Measurements from ENCODE around the gene PADI3. TPM values are rescaled to one million over a fixed set of nuclear protein-coding genes. Genes with fewer than 3 reads are reported as not detected.

Gene PADI3
- polyA plus RNA-seq, 1 donor (not counting 4 experiments of a cell fraction or from before 2014, with no cell fraction given), result 6.1 TPM

DNA sequence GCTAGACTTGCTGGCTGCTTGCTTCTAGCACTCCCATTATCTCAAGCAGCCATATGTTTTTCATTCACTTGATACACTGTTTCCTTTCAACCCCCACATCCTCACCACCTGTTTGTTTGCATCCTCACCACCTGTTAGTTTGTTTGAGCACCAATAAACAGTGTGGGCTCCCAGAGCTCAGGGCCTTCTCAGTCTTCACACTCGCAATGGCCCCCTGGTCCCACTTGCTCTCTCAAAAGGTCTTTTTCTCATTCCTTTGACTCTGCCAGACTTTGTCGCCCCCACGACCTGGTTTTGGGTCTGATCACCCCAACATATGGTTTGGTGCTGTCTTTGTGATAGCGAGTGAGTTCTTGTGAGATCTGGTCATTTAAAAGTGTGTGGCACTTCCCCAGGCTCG, 52.9 kb downstream of the PADI3 start:
- H3K27ac ChIP-seq (ENCODE audit: control insufficient read depth, insufficient read depth, low read length), result no peak overlapping the region
- H4K20me1 ChIP-seq (ENCODE audit: control insufficient read depth, extremely low read depth, insufficient read depth, low read length), result no peaks in the 10 kb centered on the region
- TF ChIP-seq EZH2 (IDR thresholded peaks at IDR 0.05; ENCODE audit: low read length), result no peak
- H3K36me3 ChIP-seq (ENCODE audit: control insufficient read depth in 2 of 2, extremely low read depth in 1 of 2, insufficient read depth in 2 of 2, low read length in 2 of 2), result no peaks in the 10 kb centered on the region
- H3K4me1 ChIP-seq (ENCODE audit: control insufficient read depth, extremely low read depth, insufficient read depth, low read length), result peaks cover 34% of the 10 kb centered on the region
- no peak overlapping the region for H3K4me2 ChIP-seq (ENCODE audit: control insufficient read depth, extremely low read depth, insufficient read depth, low read depth, low read length)
- dilution Hi-C loops (cut with MboI; ENCODE audit: extremely low pct_ligation_motif_present, low sequenced_read_pairs), result no loop called here
- H3K9ac ChIP-seq (ENCODE audit: control insufficient read depth, extremely low read depth, insufficient read depth, low read length), result no peak overlapping the region
- FAIRE-seq (no peak), DNase-seq (ENCODE audit: low read depth, low spot score) (no peak)
- no peaks in the 10 kb centered on the region for H3K79me2 ChIP-seq (ENCODE audit: control insufficient read depth, insufficient read depth, low read length)
- H2AFZ ChIP-seq (ENCODE audit: control insufficient read depth, low read length), result no peak overlapping the region
- peaks cover 12% of the 10 kb centered on the region for H3K9me3 ChIP-seq (ENCODE audit: control insufficient read depth, low read depth, low read length)
- H3K4me3 ChIP-seq (ENCODE audit: control insufficient read depth in 2 of 3, extremely low read depth in 1 of 3, insufficient read depth in 2 of 3, low read depth in 1 of 3, low read length in 3 of 3), result no peak overlapping the region
- no peaks in the 10 kb centered on the region for H3K27me3 ChIP-seq (ENCODE audit: control insufficient read depth, extremely low read depth, insufficient read depth, low read length)
- H3K9me1 ChIP-seq (ENCODE audit: control insufficient read depth, extremely low read depth, insufficient read depth, low read length), result no peaks in the 10 kb centered on the region

DNA sequence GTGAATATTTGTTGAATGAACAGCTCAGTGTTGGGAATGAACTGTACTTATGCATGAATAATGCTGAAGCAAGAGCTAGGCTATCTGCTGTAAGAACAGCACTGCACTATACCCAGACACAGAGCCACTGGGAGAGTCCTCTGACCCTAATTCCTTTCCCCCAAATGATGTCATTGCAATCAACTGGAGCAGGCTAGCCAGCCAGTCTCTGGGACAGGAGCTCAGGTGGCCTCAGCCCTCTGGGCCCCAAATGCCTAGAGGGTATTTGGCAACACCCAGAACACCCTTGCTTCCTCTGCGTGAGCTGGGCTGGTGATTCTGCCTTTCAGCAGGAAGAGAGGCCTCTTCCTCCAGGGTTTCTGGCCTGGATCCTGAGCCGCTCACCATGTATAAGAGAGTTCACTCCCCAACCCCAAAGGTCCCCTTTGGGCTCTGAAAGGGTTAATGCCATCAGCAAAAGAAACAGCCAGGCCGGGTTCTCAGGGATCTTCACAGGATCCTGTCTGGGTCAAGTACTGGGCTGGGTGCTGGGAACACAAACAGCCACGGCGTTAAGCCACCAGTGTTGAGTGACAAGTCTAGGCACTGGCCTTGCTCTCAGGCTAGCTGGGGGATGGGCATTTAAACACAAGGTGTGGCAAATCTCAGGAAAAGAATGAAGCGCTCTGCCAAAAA, 55.4 kb downstream of the PADI3 start:
- Histone ChIP-seq H3K27me3 (ENCODE audit: control insufficient read depth, extremely low read depth, insufficient read depth, low read length) (no peaks in the 10 kb centered on the region), H3K4me2 (ENCODE audit: control insufficient read depth, extremely low read depth, insufficient read depth, low read depth, low read length) (peak overlapping the region; percentile 11), H3K9ac (ENCODE audit: control insufficient read depth, extremely low read depth, insufficient read depth, low read length) (no peak overlapping the region), H3K4me3 (ENCODE audit: control insufficient read depth in 2 of 3, extremely low read depth in 1 of 3, insufficient read depth in 2 of 3, low read depth in 1 of 3, low read length in 3 of 3) (no peak overlapping the region), H3K4me1 (ENCODE audit: control insufficient read depth, extremely low read depth, insufficient read depth, low read length) (peaks cover 16% of the 10 kb centered on the region), H3K9me1 (ENCODE audit: control insufficient read depth, extremely low read depth, insufficient read depth, low read length) (no peaks in the 10 kb centered on the region), H2AFZ (ENCODE audit: control insufficient read depth, low read length) (no peak overlapping the region), H4K20me1 (ENCODE audit: control insufficient read depth, extremely low read depth, insufficient read depth, low read length) (no peaks in the 10 kb centered on the region), H3K79me2 (ENCODE audit: control insufficient read depth, insufficient read depth, low read length) (no peaks in the 10 kb centered on the region), H3K36me3 (ENCODE audit: control insufficient read depth in 2 of 2, extremely low read depth in 1 of 2, insufficient read depth in 2 of 2, low read length in 2 of 2) (no peaks in the 10 kb centered on the region), H3K9me3 (ENCODE audit: control insufficient read depth, low read depth, low read length) (peaks cover 12% of the 10 kb centered on the region), H3K27ac (ENCODE audit: control insufficient read depth, insufficient read depth, low read length) (no peak overlapping the region)
- dilution Hi-C loops (cut with MboI; ENCODE audit: extremely low pct_ligation_motif_present, low sequenced_read_pairs), result no loop called here
- no peak for DNase-seq (ENCODE audit: low read depth, low spot score)
- no peak for TF ChIP-seq EZH2 (IDR thresholded peaks at IDR 0.05; ENCODE audit: low read length)
- TF ChIP-seq, protein P1, sequence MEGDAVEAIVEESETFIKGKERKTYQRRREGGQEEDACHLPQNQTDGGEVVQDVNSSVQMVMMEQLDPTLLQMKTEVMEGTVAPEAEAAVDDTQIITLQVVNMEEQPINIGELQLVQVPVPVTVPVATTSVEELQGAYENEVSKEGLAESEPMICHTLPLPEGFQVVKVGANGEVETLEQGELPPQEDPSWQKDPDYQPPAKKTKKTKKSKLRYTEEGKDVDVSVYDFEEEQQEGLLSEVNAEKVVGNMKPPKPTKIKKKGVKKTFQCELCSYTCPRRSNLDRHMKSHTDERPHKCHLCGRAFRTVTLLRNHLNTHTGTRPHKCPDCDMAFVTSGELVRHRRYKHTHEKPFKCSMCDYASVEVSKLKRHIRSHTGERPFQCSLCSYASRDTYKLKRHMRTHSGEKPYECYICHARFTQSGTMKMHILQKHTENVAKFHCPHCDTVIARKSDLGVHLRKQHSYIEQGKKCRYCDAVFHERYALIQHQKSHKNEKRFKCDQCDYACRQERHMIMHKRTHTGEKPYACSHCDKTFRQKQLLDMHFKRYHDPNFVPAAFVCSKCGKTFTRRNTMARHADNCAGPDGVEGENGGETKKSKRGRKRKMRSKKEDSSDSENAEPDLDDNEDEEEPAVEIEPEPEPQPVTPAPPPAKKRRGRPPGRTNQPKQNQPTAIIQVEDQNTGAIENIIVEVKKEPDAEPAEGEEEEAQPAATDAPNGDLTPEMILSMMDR (optimal IDR thresholded peaks at IDR 0.05 in 1 of 3, IDR thresholded peaks at IDR 0.05 in 1 of 3, conservative IDR thresholded peaks at IDR 0.05 in 1 of 3; ENCODE audit: extremely low read depth in 1 of 3, insufficient read depth in 2 of 3, low read length in 3 of 3), result no peak
- FAIRE-seq, result peak; percentile 75

DNA sequence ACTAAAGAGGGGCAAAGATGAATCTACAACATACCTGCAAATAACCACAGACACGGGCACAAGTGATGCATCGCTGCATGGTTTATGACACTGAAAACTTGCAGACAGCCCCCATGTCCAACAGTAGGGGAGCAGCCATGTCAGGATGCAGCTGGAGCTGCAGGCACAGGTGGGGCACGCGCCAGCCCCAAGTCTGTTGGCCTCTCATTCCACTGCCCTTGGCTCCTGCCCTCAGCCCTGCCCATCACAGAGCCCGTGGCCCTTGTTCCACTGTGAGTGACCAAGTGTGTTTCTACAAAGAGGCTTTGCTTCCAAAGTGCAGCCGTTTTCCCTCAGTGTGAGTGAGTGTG, 55.9 kb downstream of the PADI3 start:
- no peaks in the 10 kb centered on the region for H3K9me1 ChIP-seq (ENCODE audit: control insufficient read depth, extremely low read depth, insufficient read depth, low read length)
- H3K79me2 ChIP-seq (ENCODE audit: control insufficient read depth, insufficient read depth, low read length), result no peaks in the 10 kb centered on the region
- peaks cover 12% of the 10 kb centered on the region for H3K9me3 ChIP-seq (ENCODE audit: control insufficient read depth, low read depth, low read length)
- H3K27me3 ChIP-seq (ENCODE audit: control insufficient read depth, extremely low read depth, insufficient read depth, low read length), result no peaks in the 10 kb centered on the region
- H3K9ac ChIP-seq (ENCODE audit: control insufficient read depth, extremely low read depth, insufficient read depth, low read length), result no peak overlapping the region
- no peaks in the 10 kb centered on the region for H3K36me3 ChIP-seq (ENCODE audit: control insufficient read depth in 2 of 2, extremely low read depth in 1 of 2, insufficient read depth in 2 of 2, low read length in 2 of 2)
- DNase-seq (ENCODE audit: low read depth, low spot score) (no peak), FAIRE-seq (no peak)
- no peak for TF ChIP-seq EZH2 (IDR thresholded peaks at IDR 0.05; ENCODE audit: low read length)
- TF ChIP-seq, protein P1 (optimal IDR thresholded peaks at IDR 0.05 in 1 of 3, IDR thresholded peaks at IDR 0.05 in 1 of 3, conservative IDR thresholded peaks at IDR 0.05 in 1 of 3; ENCODE audit: extremely low read depth in 1 of 3, insufficient read depth in 2 of 3, low read length in 3 of 3), result no peak
- no peaks in the 10 kb centered on the region for H4K20me1 ChIP-seq (ENCODE audit: control insufficient read depth, extremely low read depth, insufficient read depth, low read length)
- no peak overlapping the region for H3K4me3 ChIP-seq (ENCODE audit: control insufficient read depth in 2 of 3, extremely low read depth in 1 of 3, insufficient read depth in 2 of 3, low read depth in 1 of 3, low read length in 3 of 3)
- peaks cover 22% of the 10 kb centered on the region for H3K4me1 ChIP-seq (ENCODE audit: control insufficient read depth, extremely low read depth, insufficient read depth, low read length)
- no peak overlapping the region for H3K27ac ChIP-seq (ENCODE audit: control insufficient read depth, insufficient read depth, low read length)
- H2AFZ ChIP-seq (ENCODE audit: control insufficient read depth, low read length), result no peak overlapping the region
- H3K4me2 ChIP-seq (ENCODE audit: control insufficient read depth, extremely low read depth, insufficient read depth, low read depth, low read length), result peak overlapping the region; percentile 11
- dilution Hi-C loops (cut with MboI; ENCODE audit: extremely low pct_ligation_motif_present, low sequenced_read_pairs), result no loop called here
